ENCODE measurements around the gene PGA4. TPM values are rescaled to one million over a fixed set of nuclear protein-coding genes. Genes with fewer than 3 reads are reported as not detected.

The PGA4 gene
- total RNA-seq, 6 donors from 2014 or later: 0.14 to 0.44 TPM; not detected in 4

DNA sequence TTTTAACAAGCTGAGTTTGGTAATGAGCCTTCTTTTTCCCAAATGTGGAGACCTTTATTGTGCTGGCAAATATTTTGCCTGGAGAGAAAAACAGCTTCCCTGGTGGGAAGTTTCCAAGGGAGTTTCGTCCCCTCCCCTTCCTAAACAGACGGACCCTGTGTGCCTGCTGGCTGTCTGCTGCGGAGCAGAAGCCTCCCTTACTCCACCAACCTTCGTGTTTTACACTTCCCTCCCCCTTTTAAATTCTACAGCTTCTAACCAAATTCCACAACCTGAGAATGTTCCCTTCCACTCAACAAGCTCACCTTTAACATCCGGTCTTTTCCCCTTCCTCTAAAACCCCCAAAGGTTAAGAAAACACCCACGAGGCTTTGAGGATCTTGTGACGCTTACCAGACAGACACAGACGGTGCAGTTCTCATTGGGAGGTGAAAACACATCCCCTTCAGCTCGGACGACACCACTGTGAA is 55.9 kb downstream of the PGA4 start:
- 61 to 68% methylated on average over 10 of the region's 10 CpGs for WGBS, 2 donors
- no peak for DNase-seq
- H3K4me1 ChIP-seq: peaks cover 0 to 7% (median 1%) of the 10 kb centered on the region in 4 donors
- H3K4me3 ChIP-seq: no peak overlapping the region
- no peak overlapping the region for H3K27ac ChIP-seq
- H3K27me3 ChIP-seq: no peaks in the 10 kb centered on the region
- H3K9me3 ChIP-seq: no peaks in the 10 kb centered on the region
- no peak for ATAC-seq (ENCODE audit: low FRiP score in 2 of 2)
- H3K36me3 ChIP-seq: no peaks in the 10 kb centered on the region
- TF ChIP-seq POLR2A (IDR thresholded peaks at IDR 0.05): no peak
- TF ChIP-seq EP300 (IDR thresholded peaks at IDR 0.05): no peak
- TF ChIP-seq, protein P1, sequence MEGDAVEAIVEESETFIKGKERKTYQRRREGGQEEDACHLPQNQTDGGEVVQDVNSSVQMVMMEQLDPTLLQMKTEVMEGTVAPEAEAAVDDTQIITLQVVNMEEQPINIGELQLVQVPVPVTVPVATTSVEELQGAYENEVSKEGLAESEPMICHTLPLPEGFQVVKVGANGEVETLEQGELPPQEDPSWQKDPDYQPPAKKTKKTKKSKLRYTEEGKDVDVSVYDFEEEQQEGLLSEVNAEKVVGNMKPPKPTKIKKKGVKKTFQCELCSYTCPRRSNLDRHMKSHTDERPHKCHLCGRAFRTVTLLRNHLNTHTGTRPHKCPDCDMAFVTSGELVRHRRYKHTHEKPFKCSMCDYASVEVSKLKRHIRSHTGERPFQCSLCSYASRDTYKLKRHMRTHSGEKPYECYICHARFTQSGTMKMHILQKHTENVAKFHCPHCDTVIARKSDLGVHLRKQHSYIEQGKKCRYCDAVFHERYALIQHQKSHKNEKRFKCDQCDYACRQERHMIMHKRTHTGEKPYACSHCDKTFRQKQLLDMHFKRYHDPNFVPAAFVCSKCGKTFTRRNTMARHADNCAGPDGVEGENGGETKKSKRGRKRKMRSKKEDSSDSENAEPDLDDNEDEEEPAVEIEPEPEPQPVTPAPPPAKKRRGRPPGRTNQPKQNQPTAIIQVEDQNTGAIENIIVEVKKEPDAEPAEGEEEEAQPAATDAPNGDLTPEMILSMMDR (IDR thresholded peaks at IDR 0.05): no peak
- no peak for TF ChIP-seq POLR2AphosphoS5 (IDR thresholded peaks at IDR 0.05)

DNA sequence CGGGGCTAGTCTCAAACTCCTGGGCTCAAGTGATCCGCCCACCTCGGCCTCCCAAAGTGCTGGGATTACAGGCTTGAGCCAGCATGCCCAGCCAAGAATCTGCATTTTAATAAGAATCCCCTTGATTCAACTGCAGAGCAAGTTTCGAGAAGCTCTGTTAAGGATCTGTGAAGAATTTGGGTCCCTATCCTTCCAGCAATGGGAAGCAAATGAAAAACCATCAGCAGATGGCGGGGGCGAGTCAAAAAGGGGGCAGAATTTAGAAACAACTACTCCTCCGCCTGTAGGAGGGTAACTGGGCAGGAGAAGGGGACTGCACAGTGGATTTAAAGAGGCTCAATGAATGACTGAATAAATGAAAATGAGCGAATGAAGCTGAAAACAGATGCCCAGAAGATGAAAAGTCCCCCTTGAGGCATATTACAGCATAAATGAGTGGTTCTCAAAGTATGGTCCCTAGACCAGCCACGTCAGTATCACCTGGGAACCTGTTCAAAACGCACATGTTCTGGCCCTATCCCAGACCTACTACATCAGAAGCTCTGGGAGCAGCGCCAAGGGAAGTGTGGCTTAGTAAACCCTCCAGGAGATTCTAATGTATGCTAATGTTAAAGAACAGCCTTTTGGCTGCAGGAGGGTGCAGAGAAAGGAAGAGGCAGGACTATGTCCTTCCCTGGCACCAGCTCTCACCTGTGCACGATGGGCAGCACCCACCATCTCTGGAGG is 58.0 kb downstream of the PGA4 start:
- Histone ChIP-seq H3K4me1 (peaks cover 0 to 7% (median 1%) of the 10 kb centered on the region in 4 donors), H3K4me3 (no peak overlapping the region), H3K27ac (no peak overlapping the region), H3K27me3 (no peaks in the 10 kb centered on the region), H3K9me3 (no peaks in the 10 kb centered on the region), H3K36me3 (no peaks in the 10 kb centered on the region)
- DNase-seq (peak in 1 of 2 donors; percentile 31), ATAC-seq (ENCODE audit: low FRiP score in 2 of 2) (no peak)
- no peak for TF ChIP-seq EP300 (IDR thresholded peaks at IDR 0.05)
- no peak for TF ChIP-seq POLR2AphosphoS5 (IDR thresholded peaks at IDR 0.05)
- TF ChIP-seq POLR2A (IDR thresholded peaks at IDR 0.05): no peak
- TF ChIP-seq, protein P1 (IDR thresholded peaks at IDR 0.05): no peak
- 83% methylated on average over 11 to 12 of the region's 12 CpGs for WGBS, 2 donors

DNA sequence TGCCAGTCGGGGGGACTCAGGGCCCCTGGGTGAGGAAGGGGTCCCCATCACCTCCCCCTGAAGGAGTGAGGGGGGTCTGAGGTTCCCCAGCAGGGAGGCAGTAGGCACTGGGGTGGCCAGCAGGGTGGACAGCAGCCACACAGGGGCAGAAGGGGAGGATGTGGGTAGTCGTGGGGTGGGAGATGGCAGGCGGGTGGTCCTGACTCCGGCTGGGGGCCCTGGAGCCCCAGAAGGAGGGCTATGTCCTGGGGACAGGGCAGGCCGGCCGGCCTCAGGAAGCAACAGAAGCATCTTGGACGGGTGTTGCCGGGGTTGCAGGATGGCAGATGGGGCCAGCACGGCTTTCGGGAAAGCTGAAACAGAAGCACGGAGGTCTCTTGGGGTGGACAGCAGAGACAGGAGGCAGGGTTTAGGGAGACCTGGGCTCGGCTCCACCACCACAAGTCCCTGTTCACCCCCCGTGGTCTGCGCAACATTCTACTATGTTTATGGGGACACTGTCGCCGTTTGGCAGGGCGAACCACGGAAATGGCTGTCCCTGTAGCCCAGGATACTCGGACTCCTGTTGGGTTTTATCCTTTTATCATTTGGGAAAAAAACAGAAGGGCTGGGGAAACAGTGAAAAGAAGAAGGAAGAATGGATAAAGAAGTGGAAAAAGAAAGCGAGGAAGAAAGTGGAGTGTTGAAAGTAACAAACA is 58.9 kb downstream of the PGA4 start:
- no peak for TF ChIP-seq EP300 (IDR thresholded peaks at IDR 0.05)
- no peak for TF ChIP-seq POLR2A (IDR thresholded peaks at IDR 0.05)
- TF ChIP-seq, protein P1 (IDR thresholded peaks at IDR 0.05): no peak
- TF ChIP-seq POLR2AphosphoS5 (IDR thresholded peaks at IDR 0.05): no peak
- WGBS, 2 donors: 82 to 84% methylated on average over 19 to 20 of the region's 20 CpGs
- H3K4me1 ChIP-seq: peaks cover 0 to 7% (median 1%) of the 10 kb centered on the region in 4 donors
- DNase-seq: peak in 1 of 2 donors; percentile 63
- ATAC-seq (ENCODE audit: low FRiP score in 2 of 2): no peak
- H3K27ac ChIP-seq: no peak overlapping the region
- H3K4me3 ChIP-seq: peak overlapping the region in 1 of 4 donors; percentile 14
- H3K36me3 ChIP-seq: no peaks in the 10 kb centered on the region
- H3K27me3 ChIP-seq: no peaks in the 10 kb centered on the region
- H3K9me3 ChIP-seq: no peaks in the 10 kb centered on the region

Other genes starting within 250 kb of the PGA4 start
- 1 to 10 TPM; 1.2 to 3.1 (median 2.1) TPM for gene CD5, start 119.9 kb upstream of the PGA4 start, total RNA-seq
- 10 to 100 TPM; 14.7 to 42.0 (median 24.3) TPM for gene VPS37C, start 60.9 kb upstream of the PGA4 start, total RNA-seq
- under 1 TPM in 2 of 6 donors, not detected in 4; 0.14 to 0.67 TPM for gene PGA3, start 18.8 kb upstream of the PGA4 start, total RNA-seq
- gene PGA5, start 18.8 kb downstream of the PGA4 start, total RNA-seq: 1 to 10 TPM in 1 of 6 donors, under 1 TPM in 1, not detected in 4; 0.30 to 1.2 TPM
- 10 to 100 TPM in 1 of 6 donors, 1 to 10 TPM in 1, under 1 TPM in 4; 0.40 to 10.5 (median 0.79) TPM for gene VWCE, start 73.0 kb downstream of the PGA4 start, total RNA-seq
- gene DDB1, start 110.8 kb downstream of the PGA4 start, total RNA-seq: 100 to 1,000 TPM in 5 of 6 donors, 10 to 100 TPM in 1; 98.4 to 152 (median 139) TPM
- 10 to 100 TPM; 26.4 to 75.4 (median 36.1) TPM for gene TKFC, start 110.9 kb downstream of the PGA4 start, total RNA-seq
- 100 to 1,000 TPM in 1 of 6 donors, 10 to 100 TPM in 5; 30.3 to 113 (median 50.4) TPM for gene CYB561A3, start 139.5 kb downstream of the PGA4 start, total RNA-seq
- gene TMEM138, start 140.0 kb downstream of the PGA4 start, total RNA-seq: 10 to 100 TPM; 23.5 to 95.3 (median 34.5) TPM
- gene TMEM216, start 170.2 kb downstream of the PGA4 start, total RNA-seq: 10 to 100 TPM in 3 of 6 donors, 1 to 10 TPM in 2, under 1 TPM in 1; 0.78 to 16.1 (median 10.1) TPM
- 10 to 100 TPM; 34.5 to 81.7 (median 57.1) TPM for gene CPSF7, start 207.6 kb downstream of the PGA4 start, total RNA-seq
- 10 to 100 TPM; 20.9 to 63.9 (median 34.6) TPM for gene SDHAF2, start 207.8 kb downstream of the PGA4 start, total RNA-seq

All from upper lobe of left lung (tissue), 6 donors.